Measurements from ENCODE around the gene SCAP.

SCAP gene

DNA sequence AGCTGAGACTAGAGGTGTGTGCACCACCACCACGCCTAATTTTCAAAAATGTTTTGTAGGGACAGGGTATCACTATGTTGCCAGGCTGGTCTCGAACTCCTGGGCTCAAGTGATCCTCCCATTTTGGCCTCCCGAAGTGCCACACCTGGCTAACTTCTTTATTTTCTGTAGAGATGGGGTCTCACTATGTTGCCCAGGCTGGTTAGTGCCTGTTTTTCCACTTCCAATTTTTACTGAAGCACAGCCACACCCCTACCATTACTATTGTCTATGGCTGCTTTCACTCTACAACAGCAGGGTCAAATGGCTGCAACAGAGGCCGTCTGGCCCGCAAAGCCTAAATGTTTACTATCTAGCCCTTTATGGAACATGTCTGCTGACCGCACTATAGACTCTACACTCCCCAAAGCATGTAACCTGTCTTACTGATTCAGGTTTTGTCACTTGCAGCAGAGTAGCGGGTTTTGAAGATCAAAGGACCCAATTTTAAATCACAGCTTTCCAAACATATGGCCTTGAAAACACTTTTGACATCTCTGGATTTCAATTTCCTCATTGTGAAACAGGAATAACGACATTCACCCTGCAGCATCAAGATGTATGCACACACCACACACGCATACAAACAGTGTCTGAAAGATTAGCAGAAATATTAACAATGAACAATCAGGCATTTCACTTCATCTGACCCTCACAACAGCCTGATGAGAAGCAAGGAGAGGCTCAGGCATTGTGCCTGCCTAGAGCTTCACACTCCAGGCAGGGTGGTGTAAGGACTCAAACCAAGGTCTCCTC lies 46.1 kb downstream of the SCAP start:
- no peak for DNase-seq

DNA sequence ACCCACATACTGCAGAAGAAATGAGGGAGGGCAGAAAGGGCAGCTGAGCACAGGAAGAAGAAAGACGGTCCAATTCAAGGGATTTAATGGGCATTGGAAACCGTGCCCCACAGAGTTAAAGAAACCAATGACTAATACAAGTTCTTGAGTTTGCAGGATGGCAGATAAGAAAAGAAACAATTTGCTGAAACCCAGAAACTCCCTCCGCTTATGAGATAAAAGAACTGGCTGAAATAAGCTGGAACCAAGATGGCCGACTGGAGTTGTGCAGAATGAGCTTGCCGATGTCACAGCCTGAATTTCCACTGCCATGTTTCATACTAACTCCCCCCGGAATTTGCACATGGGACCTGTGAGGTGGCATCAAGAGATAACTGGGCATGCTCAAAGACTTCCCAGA lies 47.1 kb downstream of the SCAP start:
- no peak for DNase-seq

DNA sequence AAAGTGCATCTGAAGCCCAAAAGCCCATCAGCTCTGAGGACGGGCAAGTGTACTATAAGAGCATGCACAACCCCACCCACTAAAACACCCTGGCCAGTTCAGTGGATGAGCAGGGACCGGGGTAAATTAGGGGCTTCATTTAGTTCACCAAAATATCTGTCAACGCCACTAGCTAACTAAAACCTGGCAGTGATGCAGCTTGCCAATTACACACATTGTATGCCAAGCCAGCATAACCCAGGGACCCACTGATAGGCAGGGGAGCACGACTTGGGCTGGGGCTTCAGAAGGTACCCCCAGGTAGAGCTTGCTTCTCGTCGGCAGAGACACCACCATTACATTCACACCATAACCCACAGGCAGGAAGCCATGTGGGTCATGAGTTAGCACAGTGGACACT lies 47.9 kb downstream of the SCAP start:
- DNase-seq = no peak

DNA sequence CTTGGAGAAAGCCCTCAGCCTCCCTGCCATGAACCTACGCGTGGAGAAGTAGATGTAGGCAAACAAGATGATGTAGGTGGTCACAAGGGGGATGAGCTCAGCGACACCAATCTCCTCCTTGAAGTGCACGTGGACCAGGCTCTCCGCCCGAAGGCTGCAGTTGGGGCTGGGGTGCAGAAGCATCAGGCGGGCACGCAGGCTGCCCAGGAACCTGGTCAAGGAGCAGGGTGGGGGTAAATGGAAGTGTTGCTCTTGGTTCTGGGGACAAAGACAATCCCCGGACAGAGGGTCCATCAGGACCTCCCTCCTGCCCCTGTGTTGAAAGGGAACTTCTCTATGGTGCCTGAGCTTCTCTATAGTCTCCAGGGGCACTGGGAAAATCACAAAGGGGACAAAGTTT lies 49.8 kb downstream of the SCAP start:
- DNase-seq = no peak

DNA sequence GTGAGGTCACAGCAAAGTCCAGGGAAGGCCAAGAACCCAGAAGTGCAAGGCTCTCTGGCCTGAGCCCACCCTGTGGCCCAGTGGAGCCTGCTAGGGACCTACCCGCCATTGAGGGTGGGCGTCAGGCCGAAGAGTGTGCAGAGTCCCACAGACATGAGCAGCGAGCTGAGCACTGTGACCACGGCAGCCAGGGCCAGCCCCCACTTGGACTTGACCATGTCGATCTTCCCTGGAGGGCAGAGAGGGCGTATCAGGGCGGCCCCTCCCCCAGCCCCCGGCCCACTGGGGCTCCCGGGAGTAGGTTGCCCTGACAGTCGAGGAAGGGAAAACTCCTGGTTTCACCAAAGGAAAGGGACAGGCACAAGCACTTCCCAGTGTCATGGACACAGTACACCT lies 50.4 kb downstream of the SCAP start:
- no peak for DNase-seq

DNA sequence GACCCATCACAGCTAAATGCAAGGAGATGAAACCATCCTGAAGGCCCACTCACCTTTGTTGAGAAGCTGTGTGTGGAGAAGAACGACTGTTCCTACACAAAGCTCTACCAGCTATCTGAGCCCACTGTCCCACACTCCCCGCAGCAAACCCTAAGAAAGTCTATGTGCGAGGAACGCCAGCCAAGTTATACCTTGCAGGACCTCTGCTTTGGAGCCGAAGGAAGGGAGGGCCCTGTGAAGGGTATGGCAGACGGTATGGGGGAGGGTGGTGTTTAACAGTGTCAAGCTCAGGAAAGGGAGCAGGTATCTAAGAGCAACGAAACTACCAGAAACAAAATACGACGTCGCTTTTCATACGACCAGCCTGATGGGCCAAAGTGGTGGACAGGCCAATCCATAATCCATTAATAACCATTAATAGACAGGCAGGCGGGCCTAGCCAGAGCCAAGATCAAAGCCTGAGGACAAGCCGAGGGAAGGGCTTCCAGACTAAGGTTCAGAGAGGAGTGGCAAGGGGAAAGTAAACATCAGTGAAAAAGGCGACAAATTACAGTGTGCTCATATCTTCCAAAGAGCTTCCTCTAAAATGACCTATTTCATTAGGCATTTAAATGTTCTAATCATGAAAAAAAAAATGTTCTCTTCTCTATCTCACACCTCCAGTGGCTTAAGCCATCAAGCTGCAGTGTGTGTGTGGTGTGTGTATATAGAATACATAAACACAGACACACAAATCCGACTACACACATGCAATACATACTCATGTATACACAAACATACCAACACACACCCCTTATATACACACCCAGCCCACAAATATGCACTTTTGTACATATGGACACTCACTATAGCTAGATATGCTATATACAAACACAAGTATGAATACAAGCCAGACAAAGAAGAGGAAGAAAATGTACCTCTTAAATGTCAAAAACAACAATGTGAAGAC lies 51.0 kb downstream of the SCAP start:
- DNase-seq = no peak

DNA sequence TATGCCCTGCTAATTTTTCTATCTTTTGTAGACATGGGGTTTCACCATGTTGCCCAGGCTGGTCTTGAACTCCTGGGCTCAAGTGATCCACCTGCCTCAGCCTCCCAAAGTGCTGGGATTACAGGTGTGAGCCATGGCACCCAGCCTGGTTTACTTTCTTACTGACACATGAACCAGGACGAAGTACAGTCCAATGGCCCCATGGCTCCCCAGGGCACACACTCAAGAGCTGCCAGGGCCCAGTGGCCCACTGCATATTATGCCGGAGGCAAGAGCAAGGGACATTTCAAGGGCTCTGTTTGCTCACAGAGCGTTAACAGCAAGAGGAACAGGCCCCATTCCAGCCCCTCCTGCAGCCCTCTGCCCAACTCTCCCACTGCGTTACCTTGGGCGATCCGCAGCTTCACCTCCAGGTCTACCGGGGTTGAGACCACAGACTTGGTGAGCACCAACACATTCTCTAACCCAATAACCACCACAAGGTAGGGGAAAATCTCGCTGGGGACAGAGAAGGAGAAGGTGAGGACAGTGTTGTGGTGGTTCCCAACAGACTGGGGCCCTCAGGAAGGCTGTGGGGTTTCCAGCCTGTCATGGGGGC lies 52.1 kb downstream of the SCAP start:
- no peak for DNase-seq

DNA sequence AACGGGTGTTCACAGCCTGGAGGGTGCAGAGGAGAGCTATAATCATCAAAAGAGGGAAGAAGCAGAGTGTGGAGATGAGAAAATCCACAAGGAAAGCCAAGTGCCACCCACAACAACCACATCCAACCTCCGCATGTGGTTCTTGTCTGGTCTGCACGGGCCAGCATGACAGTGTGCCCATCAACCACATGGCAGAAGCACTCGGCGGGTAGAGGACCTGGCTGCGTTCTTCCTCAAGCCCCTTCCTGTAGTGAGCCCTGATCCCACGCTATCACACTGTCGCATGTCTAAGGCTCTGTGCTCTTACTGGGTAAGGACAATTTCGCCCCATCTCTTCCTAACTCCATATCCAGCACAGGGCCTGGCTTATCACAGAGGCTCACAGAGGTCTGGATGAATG lies 53.0 kb downstream of the SCAP start:
- no peak for DNase-seq

DNA sequence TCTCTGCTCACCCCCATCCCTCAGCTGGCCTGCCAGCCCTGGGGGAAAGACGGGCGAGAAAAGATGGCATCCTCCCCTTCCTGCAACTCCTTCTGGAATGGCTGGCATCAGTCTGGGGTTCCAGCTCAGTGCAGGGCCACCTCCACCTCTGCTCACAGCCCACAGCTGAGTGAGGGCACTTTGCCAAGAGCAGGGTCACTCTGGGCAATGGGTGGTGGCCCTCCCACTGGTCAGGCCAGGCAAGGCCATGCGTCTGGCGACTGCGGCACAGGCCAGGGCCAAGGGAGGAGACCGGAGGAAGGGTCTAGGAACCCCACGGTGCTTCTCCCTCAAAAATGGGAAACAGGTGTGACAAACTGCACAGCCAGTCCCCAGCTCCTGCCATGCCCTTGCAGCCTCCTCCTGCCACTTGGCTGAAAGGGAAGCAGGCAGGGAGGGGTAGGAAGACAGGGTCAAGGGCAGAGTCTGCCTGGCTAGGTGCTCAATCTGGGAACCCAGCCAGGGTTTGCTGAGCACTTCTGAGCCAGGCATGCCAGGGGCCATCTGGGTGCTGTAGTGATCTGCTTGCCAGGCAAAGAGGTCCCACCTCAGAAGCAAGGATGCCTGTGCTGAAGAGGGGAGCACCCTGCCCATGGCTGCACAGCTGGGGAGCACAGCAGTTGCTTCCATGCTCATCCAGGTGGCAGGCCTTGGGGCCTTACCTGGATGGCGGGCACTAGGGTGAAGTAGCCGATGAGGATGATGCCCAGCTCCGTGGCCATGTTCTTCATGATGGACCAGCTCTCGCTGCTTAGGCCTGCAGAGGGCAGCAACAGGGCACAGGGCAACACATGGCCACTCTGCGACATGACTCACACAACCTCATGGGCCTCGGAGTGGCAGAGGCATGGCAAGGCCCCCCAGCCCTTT lies 53.7 kb downstream of the SCAP start:
- peak; percentile 48 for DNase-seq

DNA sequence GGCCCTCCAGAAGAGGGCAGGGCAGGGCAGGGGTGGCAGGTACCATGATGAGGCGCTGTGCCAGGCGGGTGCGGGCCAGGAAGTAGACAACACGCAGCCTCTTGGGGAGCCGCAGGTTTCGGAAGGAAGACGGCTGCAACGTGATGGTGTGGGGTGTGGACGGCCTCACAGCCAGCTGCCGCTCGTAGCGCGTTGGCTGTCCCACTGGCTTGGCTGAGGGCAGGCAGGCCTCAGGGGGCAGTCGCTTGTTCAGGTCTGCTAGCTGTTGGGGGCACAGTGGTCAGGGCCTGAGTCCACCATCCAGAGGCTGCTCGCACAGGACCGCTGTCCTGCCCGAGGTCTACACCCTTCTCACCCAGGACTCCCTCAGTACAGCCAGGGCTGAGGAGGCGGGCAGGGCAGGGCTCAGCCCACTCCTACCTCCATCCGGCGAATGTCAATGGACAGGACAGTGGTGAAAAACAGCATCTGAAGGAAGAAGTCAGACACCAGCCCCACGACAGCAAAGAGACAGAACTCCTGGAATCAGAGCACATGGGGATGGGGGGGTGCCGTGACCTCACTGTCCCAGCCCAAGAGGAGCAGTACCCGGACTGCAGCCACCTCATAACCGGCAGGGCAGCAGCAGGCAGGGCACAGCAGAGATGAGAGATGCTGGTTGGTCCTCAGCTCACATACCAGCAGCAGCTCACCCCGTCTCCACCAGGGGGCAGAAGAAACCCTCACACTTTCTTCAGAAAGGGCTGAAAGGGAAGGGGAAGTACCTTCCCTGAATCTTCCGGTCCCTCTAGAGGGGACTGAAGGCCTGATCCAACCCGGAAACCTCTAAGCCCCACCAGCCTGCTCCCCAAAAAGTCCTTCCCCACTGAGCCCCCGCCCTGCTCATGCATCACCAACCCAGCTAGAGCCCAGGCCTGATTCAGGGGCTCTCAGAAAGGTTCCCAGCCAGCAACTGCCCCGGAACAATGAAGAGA lies 54.9 kb downstream of the SCAP start:
- peak; percentile 90 for DNase-seq

DNA sequence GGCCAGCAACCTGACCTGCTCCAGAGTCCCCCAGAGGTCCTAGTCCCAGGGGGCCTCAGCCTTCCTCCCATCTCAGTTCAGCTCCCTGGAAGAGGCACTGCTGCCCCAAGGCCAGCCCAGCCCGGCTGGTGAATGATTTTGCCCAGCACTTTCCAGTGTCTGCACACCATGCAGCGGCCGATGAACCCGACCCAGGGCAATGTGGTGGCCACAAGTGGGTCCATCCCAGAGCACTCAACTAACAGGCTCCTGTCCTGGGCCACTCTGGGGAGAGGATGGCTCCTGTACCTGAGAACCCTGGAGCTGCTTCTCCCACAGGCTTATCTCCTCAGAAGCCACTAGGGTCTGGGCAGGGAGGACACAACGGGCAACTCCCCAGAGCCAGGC lies 55.7 kb downstream of the SCAP start:
- no peak for DNase-seq

DNA sequence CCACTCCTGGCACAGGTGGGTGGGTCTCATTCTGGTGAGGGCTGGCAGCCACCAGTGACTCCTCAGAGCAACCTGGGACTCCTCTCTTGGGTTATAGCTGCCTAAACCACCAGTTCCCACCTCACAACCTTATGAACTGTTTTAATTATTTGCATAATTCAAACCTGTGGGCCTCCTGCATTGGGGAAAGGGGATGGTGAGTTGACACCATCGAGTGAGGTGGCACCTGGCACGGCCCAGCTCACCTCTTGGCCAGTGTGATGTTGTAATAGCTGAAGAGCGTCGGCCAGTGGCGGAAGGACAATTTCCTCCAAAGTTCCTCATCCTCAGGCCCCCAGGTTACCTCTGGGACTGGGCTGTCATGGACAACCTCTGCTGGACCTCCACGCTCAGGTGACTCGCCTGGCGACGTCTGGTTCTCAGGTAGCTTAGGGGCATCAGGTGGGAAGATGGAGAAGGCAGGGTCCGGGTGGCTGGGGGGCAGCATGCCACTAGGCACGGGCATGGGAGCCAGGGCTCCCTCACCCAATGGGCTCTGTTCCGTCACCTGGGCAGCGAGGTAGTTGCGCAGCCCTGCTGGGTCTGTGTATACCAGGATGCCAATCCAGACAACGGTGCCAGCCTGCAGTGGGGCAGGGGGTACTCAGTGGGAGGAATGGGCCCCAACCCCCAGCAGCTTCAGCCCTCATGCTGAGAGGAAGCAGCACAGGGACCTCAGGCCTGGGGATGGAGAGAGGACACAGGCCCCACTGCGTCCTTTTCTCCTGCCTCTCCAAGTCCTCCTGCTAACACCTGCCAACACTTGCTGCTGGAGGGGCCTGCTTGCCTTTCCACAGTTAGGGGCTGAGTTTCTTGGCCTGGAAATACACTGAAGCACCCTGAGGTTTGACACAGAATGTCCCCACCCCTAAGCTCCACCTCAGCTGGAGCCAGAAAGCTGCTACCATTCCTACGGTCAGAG lies 56.4 kb downstream of the SCAP start:
- no peak for DNase-seq

DNA sequence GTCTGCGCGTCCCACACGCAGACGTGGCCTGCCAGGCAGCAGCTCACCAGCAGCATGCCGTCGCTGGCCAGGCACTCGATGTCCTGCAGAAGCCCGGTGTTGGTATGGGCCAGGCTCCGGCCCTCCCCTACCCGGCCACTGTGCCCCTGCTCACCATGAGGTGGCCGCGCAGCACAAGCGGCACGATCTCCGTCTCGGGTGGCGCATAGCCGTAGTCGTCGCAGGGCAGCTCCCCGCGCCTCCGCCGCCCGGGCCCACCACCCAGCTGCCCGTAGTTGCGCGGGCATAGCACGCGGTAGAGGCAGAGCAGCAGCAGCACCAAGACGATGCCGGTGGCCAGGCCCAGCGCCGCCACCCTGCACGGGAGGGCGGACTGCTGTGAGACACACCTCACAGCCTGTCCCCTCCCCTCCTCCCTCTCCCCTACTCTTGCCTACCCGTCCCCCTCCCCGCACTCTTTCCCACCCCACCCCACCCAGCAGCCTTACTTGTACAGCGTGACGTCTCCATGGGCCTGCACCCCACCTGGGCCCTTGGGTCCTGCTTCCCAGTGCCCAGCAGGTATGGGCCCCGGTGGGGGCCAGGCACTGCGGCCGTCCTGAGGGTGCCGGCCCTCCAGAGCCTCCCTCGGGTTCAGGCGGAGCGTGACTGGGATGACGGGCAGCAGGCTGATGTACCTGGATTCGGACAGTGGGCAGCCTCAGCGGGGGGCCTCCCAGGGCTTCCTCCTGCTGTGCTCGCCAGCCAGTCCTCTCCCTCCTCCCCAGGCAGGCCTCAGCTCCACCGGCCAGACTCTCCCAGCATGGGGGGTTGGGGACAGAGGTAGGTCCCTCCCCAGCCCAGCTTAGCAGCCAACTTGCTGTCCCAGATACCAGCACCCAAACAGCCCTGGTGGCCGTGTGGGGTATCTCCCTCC lies 57.3 kb downstream of the SCAP start:
- DNase-seq = no peak

DNA sequence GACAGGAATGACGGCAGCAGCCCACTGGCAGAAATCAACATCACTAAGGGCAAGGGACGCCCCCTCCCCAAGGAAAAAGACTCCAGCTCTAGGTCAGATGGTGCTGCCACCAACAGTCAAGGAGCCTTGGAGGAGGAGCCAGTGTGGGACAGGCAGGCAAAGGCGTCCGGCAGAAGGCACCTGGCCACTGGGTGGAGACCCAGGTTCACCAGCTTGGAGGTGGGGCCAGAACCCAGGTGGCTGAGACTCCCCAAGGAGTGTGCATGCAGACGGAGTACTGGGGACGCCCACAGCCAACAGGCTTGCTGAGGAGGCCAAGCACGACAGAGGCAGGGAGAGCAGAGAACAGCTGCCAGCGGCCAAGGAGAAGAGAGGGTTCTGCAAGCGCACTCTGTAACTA lies 59.7 kb downstream of the SCAP start:
- no peak for DNase-seq

DNA sequence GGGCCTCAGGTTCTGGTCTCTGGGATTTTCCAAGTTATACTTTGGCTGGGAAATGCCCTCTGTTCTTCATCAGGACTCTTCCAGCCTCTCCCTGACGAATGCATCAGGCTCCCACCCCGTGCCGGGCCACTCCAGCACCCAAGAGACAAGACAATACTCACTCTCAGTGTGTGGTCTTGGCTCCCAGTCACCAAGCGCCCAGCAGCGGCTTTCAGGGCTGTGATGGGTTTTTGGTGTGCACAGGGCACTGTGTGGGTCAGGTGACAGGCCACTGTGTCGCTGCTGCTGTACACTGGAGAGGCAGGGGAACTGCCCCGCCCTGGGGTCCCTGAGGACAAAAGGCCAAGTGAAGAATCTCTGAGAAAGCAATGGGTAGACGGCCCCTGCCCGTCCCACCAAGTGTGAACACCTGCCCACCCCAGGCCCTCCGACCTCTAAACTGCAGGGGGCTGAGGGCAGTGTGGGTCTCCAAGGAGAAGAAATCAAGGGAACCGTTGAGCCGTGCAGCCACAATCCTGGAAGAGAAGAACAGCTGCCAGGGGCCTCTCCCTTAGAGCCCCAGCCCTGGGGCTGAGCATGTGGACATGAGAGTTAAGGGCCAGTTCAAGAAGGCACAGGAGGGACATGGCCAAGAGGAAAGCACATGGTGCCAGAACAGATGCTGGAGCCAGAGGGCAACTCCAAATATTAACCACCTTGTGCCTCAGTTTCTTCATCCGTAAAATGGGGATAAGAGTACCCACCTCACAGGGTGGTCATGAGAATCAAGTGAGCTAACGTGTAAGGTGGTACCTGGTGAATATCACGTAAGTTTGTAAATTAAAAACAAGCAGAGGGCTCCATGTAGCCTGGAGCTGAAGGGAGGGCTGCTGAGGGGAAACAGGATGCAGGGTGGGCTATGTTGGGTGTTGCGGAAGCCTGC lies 60.8 kb downstream of the SCAP start:
- no peak for DNase-seq

DNA sequence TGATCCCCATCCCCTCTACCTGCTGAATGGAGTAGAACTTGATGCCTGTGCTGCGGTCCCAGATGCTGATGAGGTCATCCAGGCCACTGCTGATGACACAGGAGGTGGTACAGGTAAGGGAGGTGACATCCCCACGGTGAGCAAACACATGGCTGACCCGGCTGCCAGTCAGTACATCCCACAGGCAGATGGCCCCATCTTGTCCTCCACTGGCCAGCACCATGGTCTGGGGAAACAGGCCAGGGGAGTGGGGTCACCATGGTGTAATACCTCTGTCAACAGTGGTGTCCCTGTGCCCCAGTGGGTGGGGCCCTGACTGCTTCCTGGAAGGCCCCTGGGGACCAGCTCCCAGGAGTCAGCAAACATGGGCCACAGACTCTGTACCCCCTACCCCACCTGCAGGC lies 61.6 kb downstream of the SCAP start:
- DNase-seq = no peak

DNA sequence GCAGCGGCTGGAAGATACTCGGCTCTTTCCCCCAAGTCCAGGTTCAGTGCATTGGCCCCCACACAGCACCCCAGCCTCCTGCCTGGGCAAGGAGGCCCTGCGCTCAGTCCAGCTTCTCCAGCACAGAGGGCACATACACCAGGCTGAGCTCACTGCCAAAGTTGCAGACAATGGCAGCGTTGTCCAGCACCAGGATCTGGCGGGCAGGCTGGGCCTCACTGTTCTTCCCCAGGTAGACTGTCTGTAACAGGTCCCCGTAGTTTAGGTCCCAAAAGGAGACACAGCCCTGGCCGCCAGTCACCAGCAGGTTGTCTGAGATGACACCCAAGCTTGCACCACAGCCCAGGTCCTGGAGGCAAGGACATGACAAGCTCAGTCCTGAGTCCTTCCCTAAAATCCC lies 62.0 kb downstream of the SCAP start:
- no peak for DNase-seq

Data from EL (cell line).